Cardiac fibroblast (primary cell): ENCODE measurements around the gene RIPPLY3.

Experiments
- DNase-seq, 2 donors: peaks; one replicate each; pipeline versions ENCODE4 v3.0.0 to v3.0.0-alpha.2; 2010; ENCODE audit warnings: low read depth in 2 of 2
- H3K4me3 ChIP-seq, 2 donors: replicated peaks in 1 of 2; 1 replicate in 1 of 2; 2 replicates in 1 of 2; pipeline ENCODE4 v1.5.1; 2011; ENCODE audit warnings: low read depth in 2 of 2, low read length in 2 of 2, mild to moderate bottlenecking in 2 of 2, moderate library complexity in 1 of 2
- CTCF ChIP-seq: IDR thresholded peaks from one replicate; pipeline ENCODE4 v1.5.1; 2011; ENCODE audit warnings: low read depth, mild to moderate bottlenecking, low read length, inconsistent platforms

RIPPLY3 gene

GRCh38 chr21:37063433-37063832, 56.9 kb downstream of the RIPPLY3 start:
- no peak for DNase-seq
- no peak for TF ChIP-seq CTCF
- H3K4me3 ChIP-seq: no peak overlapping the region

GRCh38 chr21:37064841-37065240, 58.3 kb downstream of the RIPPLY3 start:
- no peak overlapping the region for H3K4me3 ChIP-seq
- no peak for DNase-seq
- TF ChIP-seq CTCF: no peak

- no peak overlapping the region for H3K4me3 ChIP-seq
- no peak for TF ChIP-seq CTCF
- no peak for DNase-seq
Measured at GRCh38 chr21:37065561-37066177, 59.2 kb downstream of the RIPPLY3 start.
